KG1 (cell line): ENCODE results near the gene NR6A1.

Experiments
- DNase-seq: peaks from one replicate; lab custom pipeline; 2025; lab: John Stamatoyannopoulos, UW

NR6A1 gene

GRCh38 chr9:124503713-124504529 lies 267.2 kb downstream of the NR6A1 start:
- no peak for DNase-seq

GRCh38 chr9:124502711-124503702 lies 268.1 kb downstream of the NR6A1 start:
- DNase-seq = no peak

- DNase-seq = no peak
Measured at GRCh38 chr9:124501771-124502320, 269.3 kb downstream of the NR6A1 start.

- DNase-seq = no peak
Measured at GRCh38 chr9:124500796-124501611, 270.1 kb downstream of the NR6A1 start.

- no peak for DNase-seq
Measured at GRCh38 chr9:124500028-124500795, 270.9 kb downstream of the NR6A1 start.

GRCh38 chr9:124499216-124499615 lies 271.9 kb downstream of the NR6A1 start:
- no peak for DNase-seq

GRCh38 chr9:124498499-124499146 lies 272.5 kb downstream of the NR6A1 start:
- DNase-seq = no peak

GRCh38 chr9:124498040-124498439 lies 273.1 kb downstream of the NR6A1 start:
- no peak for DNase-seq

- DNase-seq = no peak
Measured at GRCh38 chr9:124497441-124497840, 273.7 kb downstream of the NR6A1 start.

GRCh38 chr9:124496463-124496862 lies 274.6 kb downstream of the NR6A1 start:
- DNase-seq = no peak

GRCh38 chr9:124496075-124496449 lies 275.0 kb downstream of the NR6A1 start:
- DNase-seq = no peak

- no peak for DNase-seq
Measured at GRCh38 chr9:124495126-124496074, 275.7 kb downstream of the NR6A1 start.

GRCh38 chr9:124493794-124494479 lies 277.2 kb downstream of the NR6A1 start:
- DNase-seq = no peak

GRCh38 chr9:124493218-124493617 lies 277.9 kb downstream of the NR6A1 start:
- no peak for DNase-seq

- no peak for DNase-seq
Measured at GRCh38 chr9:124492818-124493217, 278.3 kb downstream of the NR6A1 start.

GRCh38 chr9:124491049-124491975 lies 279.8 kb downstream of the NR6A1 start:
- no peak for DNase-seq

GRCh38 chr9:124490004-124490403 lies 281.1 kb downstream of the NR6A1 start:
- no peak for DNase-seq

- no peak for DNase-seq
Measured at GRCh38 chr9:124489222-124489621, 281.9 kb downstream of the NR6A1 start.
